ENCODE measurements around the gene NCKAP5.

The NCKAP5 gene

DNA sequence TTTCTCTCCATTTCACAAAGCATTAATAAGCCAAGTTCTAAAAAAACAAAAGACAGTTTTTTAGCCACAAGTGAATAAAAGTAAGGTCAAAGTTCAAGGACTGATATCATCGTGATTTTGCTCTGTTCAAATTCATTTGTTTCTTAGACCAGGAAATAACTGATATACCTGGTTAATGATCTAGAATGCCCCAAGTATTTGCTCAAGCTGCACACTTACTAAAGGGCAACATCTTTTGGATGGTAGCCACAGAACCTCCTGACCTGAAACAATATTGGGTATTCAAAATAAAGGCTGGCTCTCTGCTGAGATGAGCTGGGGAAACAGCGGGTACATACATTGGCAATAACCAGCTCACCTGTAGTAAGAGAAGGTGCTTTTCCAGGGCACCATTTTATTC lies 583.5 kb downstream of the NCKAP5 start:
- DNase-seq (ENCODE audit: low spot score) = no peak

DNA sequence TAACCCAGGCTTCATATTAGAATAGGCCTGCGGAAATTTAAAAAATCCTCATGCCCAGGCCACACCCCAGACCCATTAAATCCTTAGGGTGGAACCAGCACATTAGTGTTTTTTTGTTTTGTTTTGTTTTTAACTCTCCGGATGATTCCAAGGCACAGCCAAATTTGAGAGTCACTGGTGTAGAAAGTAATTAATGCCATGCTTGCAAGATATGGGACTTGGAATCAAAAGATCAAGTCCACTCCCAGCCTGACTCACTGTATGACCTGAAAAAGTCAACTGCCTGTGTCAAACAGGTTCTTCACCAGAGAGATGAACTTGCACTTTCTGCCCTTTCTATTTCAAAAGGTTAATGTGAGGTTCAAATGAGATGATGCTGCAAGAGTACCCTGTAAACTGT lies 588.0 kb downstream of the NCKAP5 start:
- no peak for DNase-seq (ENCODE audit: low spot score)

- DNase-seq (ENCODE audit: low spot score) = no peak
Observed at GRCh38 chr2:132979339-132980093, 588.7 kb downstream of the NCKAP5 start.

GRCh38 chr2:132978840-132979239 lies 589.4 kb downstream of the NCKAP5 start:
- no peak for DNase-seq (ENCODE audit: low spot score)

GRCh38 chr2:132977812-132978529 lies 590.3 kb downstream of the NCKAP5 start:
- peak; percentile 34 for DNase-seq (ENCODE audit: low spot score)

DNA sequence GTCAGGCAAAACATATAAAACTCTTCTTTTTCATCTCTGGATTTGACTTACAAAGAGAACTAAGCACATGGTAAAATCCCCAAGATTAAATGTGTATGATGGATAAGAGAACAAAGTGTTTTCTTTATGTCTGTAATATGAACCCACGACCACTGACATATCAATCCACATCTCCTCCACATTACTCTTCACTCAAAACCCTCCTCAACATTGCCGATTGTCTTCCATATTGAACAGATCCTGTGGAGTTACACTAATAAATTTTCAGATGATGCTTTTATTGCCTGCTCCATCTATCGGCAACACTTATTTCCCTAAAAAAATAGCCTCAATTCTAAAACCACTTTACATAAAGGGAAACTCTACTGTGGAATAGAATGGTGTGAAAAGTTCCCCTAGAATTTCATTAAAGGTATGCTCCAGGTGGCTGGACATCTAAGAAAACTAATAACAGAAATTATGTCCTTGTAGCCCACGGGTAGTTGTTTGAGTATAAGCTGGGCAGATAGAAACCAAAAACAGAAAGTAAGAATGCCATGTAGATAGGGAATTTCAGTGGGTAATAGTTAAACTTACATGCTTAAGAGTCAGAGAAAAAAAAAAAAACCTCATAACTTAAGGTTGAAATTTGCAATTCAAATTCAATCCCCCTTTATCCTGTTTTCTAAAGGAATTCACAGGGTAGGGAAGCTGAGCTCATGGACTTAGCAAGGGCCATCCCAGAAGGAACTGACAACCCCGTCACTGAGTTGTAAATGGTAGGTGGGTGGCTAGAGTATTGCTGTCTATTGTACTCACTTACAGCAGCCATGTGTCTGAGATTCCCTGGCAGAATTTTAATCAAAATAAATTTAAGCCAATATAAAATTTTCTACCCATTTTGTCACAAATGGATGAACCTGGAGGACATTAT lies 592.8 kb downstream of the NCKAP5 start:
- DNase-seq (ENCODE audit: low spot score) = no peak

GRCh38 chr2:132974467-132975095 lies 593.7 kb downstream of the NCKAP5 start:
- no peak for DNase-seq (ENCODE audit: low spot score)

DNA sequence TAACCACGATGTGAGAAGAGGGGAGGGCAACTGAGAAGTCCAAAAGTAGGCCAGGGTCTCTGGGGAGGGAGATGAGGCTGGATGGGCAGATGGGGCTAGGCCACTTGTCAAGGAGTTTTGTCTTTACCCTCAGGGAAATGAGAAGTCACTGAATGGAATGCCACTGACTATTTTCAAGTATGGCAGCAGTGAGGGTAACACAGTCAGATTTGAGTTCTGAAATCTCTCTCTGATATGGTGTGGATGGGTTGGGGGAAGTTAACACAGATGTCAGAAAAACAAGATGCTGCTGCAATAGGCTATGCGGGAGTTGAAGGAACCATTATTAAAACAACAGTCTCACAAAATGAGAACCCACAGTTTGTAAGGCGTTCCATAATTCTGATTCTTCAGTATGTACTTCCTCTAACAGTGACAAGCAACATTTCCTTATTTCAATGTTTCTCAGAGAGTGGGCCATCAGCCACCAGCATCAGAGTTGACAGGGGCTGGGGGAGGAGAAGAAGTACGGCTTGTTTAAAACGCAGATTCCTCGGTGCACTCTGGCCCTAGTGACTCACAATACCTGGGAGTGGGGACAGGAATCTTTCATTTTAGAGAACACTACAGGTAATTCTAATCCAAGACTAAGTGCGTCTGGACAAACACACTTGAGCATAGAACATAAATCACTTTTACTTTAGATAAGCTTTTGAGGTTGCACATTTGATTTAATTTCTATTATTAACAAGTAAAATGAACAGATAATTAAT lies 596.8 kb downstream of the NCKAP5 start:
- no peak for DNase-seq (ENCODE audit: low spot score)

- peak; percentile 76 for DNase-seq (ENCODE audit: low spot score)
Observed at GRCh38 chr2:132969371-132969985, 598.8 kb downstream of the NCKAP5 start.

DNA sequence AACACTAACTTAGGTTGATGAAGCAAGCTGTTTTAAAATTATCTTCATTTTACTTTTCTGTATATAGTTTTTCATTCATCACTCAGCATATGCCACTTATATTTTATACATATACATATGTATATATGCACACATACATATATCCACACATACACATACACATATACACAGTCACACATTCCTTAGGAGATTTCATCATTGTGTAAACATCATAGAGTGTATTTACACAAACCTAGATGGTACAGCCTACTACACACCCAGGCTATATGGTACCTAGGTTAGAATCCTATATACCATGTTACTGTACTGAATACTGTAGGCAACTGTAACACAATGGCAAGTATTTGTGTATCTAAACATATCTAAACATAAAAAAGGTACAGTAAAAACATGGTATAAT lies 602.8 kb downstream of the NCKAP5 start:
- no peak for DNase-seq (ENCODE audit: low spot score)

GRCh38 chr2:132963161-132963560 lies 605.1 kb downstream of the NCKAP5 start:
- no peak for DNase-seq (ENCODE audit: low spot score)

DNA sequence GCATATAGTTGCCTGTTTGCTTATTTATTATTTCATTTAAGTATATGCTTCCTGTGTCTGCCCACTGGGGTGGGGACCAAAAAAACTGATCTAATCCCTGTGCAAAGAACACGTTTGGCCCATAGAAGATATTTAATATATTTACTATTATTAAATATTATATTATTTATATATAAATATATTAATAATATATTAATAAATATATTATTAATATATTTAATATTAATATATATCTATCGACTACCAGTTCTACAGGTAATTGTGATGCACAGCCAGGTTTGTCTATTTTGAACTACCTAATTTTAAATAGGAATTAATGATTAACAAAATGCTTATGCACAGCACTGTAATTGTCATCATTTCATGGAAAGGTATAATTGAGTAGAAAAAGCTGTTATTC lies 609.4 kb downstream of the NCKAP5 start:
- DNase-seq (ENCODE audit: low spot score) = no peak

GRCh38 chr2:132955871-132956615 lies 612.2 kb downstream of the NCKAP5 start:
- no peak for DNase-seq (ENCODE audit: low spot score)

- no peak for DNase-seq (ENCODE audit: low spot score)
Observed at GRCh38 chr2:132953771-132954170, 614.5 kb downstream of the NCKAP5 start.

GRCh38 chr2:132951008-132951714 lies 617.1 kb downstream of the NCKAP5 start:
- DNase-seq (ENCODE audit: low spot score) = no peak

DNA sequence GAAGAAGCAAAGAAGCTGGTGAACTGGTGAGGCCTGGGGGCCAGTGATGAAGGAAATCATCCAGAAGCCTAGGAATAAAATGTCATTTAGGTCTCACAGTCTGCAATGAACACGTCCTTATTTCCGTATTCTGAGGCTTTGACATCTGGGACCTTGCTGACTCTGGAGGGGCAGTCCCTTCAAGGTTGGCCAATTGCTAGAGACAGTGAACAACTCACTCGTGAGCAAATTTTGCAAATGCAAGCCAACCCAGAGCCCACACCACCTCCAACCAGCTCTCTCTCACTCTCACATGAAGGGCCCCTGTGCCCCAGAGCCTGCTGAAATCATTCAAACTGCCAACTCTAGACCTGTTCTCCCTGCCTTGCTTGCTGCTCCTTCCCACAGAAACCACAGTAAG lies 619.2 kb downstream of the NCKAP5 start:
- DNase-seq (ENCODE audit: low spot score) = no peak

DNA sequence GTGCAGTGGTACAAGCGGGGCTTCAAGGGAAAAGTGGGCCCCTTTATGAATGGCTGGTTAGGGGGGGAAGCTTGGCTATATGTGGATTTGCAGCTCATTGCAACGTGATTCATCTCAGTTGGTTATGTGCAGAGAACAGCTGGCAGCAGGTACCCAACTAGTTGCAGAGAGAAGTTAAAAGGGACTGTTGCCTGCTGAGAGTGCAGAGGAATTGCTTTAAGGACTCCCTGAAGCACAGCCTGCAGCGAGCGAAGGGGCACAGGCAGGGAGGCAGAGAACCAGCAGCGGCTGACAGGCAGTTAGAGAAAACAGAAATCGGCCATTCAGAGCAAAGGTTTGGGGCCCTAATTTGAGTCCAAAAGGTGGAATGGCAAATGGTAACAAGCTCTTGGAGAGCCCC lies 620.1 kb downstream of the NCKAP5 start:
- no peak for DNase-seq (ENCODE audit: low spot score)

DNA sequence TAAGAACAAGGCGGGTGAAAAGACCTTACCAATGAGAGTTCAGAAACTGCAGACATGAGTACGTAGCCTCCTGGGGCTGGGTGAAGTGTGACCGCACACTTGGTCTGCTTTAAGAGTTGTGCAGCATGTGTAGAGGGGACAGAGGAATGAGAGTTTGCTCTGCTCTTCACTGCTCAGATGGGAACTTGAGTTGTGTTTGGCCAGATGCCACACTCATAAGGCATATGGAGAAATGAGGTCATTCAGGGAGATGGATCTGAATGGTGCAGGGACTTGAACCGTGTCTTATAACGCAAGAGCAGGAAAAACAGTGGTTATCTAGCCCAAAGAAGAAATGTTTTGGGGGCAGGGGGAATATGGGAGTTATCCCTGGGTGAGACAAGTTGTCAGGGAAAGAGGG lies 624.4 kb downstream of the NCKAP5 start:
- no peak for DNase-seq (ENCODE audit: low spot score)

DNA sequence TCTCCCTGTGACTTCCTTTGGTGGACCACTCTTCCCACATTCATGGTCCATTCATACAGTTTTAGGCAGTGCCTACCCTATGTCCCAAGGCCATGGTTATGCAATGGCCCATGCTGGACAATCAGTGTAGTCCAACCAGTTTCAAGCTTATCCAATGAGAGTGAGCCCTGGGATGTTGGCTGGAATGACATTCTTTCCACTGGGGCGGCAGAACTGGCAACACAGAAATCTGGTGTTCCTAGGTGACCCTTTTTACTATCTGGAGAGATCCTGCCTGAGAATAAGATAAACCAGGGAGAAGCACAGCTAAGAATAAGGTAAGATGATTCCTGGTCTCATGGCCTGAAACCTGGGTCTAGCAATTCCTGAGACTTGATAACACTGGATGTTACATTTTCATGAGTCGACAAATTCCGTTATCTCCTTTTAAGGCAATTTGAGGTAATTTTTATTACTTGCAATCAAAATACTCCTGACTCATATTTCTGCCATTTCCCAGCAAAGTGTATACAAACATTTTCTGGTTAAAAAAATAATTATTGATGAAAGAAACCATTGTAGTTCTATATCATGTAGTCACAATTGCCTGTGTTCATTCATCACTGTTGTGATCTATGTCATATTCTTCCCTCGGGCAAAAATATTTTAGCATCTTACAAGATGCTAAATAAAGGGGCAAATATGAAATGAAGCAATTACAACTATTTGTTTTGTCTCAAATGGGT lies 626.8 kb downstream of the NCKAP5 start:
- no peak for DNase-seq (ENCODE audit: low spot score)

Data from kidney capillary endothelial cell (primary cell).